K562 (cell line): Measurements from ENCODE around the gene CMBL.

Experiments
- DPF2 ChIP-seq: fragments of 450-650 bp; IDR thresholded peaks from 2 replicates; pipeline ENCODE4 v1.6.1; 2016
- SETDB1 ChIP-seq: IDR thresholded peaks from one replicate; pipeline ENCODE4 v1.6.1; 2012; ENCODE audit warnings: low read length, control low read depth, inconsistent platforms

GRCh38 chr5:10233505-10233904 is 74.2 kb downstream of the CMBL start:
- TF ChIP-seq SETDB1, result no peak
- TF ChIP-seq DPF2, result no peak
